HEK293 (cell line): ENCODE results near the gene SOX18.

ENCODE experiments used
- GLIS1 ChIP-seq: fragments of 450-650 bp; formaldehyde crosslinking; IDR thresholded peaks from 2 replicates; pipeline ENCODE4 v1.5.1; 2016; ENCODE audit warnings: missing biosample characterization, missing genetic modification characterization
- KLF8 ChIP-seq: fragments of 450-650 bp; formaldehyde crosslinking; IDR thresholded peaks from 2 replicates; pipeline ENCODE4 v1.5.1; 2016; ENCODE audit warnings: missing biosample characterization, missing genetic modification characterization
- OSR2 ChIP-seq: fragments of 450-650 bp; formaldehyde crosslinking; IDR thresholded peaks from 2 replicates; pipeline ENCODE4 v1.5.1; 2016; ENCODE audit warnings: missing biosample characterization, missing genetic modification characterization
- REPIN1 ChIP-seq: fragments of 450-650 bp; formaldehyde crosslinking; IDR thresholded peaks from 2 replicates; pipeline ENCODE4 v1.5.1; 2017; ENCODE audit warnings: missing biosample characterization, missing genetic modification characterization, low read depth
- SP7 ChIP-seq: fragments of 450-650 bp; formaldehyde crosslinking; IDR thresholded peaks from 2 replicates; pipeline ENCODE4 v1.5.1; 2016; ENCODE audit warnings: missing biosample characterization, missing genetic modification characterization
- YY2 ChIP-seq: fragments of 450-650 bp; formaldehyde crosslinking; IDR thresholded peaks from 2 replicates; pipeline ENCODE4 v1.5.1; 2016; ENCODE audit warnings: missing biosample characterization, missing genetic modification characterization
- ZBTB1 ChIP-seq: fragments of 450-650 bp; formaldehyde crosslinking; IDR thresholded peaks from 2 replicates; pipeline ENCODE4 v1.5.1; 2016; ENCODE audit warnings: missing biosample characterization, missing genetic modification characterization
- ZBTB20 ChIP-seq: fragments of 450-650 bp; formaldehyde crosslinking; IDR thresholded peaks from 2 replicates; pipeline ENCODE4 v1.5.1; 2016; ENCODE audit warnings: missing biosample characterization, missing genetic modification characterization
- ZBTB7A ChIP-seq: fragments of 450-650 bp; formaldehyde crosslinking; IDR thresholded peaks from 2 replicates; pipeline ENCODE4 v1.5.1; 2016; ENCODE audit warnings: low read depth, missing biosample characterization, missing genetic modification characterization
- ZFP69B ChIP-seq: fragments of 450-650 bp; formaldehyde crosslinking; IDR thresholded peaks from 2 replicates; pipeline ENCODE4 v1.5.1; 2016; ENCODE audit warnings: missing biosample characterization, missing genetic modification characterization
- ZNF10 ChIP-seq: fragments of 450-650 bp; formaldehyde crosslinking; IDR thresholded peaks from 2 replicates; pipeline ENCODE4 v1.5.1; 2017; ENCODE audit warnings: missing biosample characterization, missing genetic modification characterization
- ZNF114 ChIP-seq: fragments of 450-650 bp; formaldehyde crosslinking; IDR thresholded peaks from 2 replicates; pipeline ENCODE4 v1.5.0; 2017; ENCODE audit warnings: missing biosample characterization, missing genetic modification characterization
- ZNF2 ChIP-seq: fragments of 450-650 bp; formaldehyde crosslinking; IDR thresholded peaks from 2 replicates; pipeline ENCODE4 v1.5.1; 2016; ENCODE audit warnings: missing biosample characterization, missing genetic modification characterization
- ZNF248 ChIP-seq: fragments of 450-650 bp; formaldehyde crosslinking; IDR thresholded peaks from 2 replicates; pipeline ENCODE4 v1.5.1; 2017; ENCODE audit warnings: missing biosample characterization, missing genetic modification characterization
- ZNF366 ChIP-seq: fragments of 450-650 bp; formaldehyde crosslinking; conservative IDR thresholded peaks from 2 replicates; pipeline ENCODE4 v1.5.1; 2016; ENCODE audit warnings: missing biosample characterization, missing genetic modification characterization
- ZNF433 ChIP-seq: fragments of 450-650 bp; formaldehyde crosslinking; IDR thresholded peaks from 2 replicates; pipeline ENCODE4 v1.5.1; 2016; ENCODE audit warnings: missing biosample characterization, missing genetic modification characterization, low read depth
- ZNF514 ChIP-seq: fragments of 450-650 bp; formaldehyde crosslinking; IDR thresholded peaks from 2 replicates; pipeline ENCODE4 v1.5.1; 2016; ENCODE audit warnings: missing biosample characterization, missing genetic modification characterization
- ZNF521 ChIP-seq: fragments of 450-650 bp; formaldehyde crosslinking; IDR thresholded peaks from 2 replicates; pipeline ENCODE4 v1.5.1; 2017; ENCODE audit warnings: missing biosample characterization, mild to moderate bottlenecking, missing genetic modification characterization
- ZNF530 ChIP-seq: fragments of 450-650 bp; formaldehyde crosslinking; IDR thresholded peaks from 2 replicates; pipeline ENCODE4 v1.5.1; 2016; ENCODE audit warnings: low read depth, missing biosample characterization, missing genetic modification characterization
- ZNF558 ChIP-seq: fragments of 450-650 bp; formaldehyde crosslinking; IDR thresholded peaks from 2 replicates; pipeline ENCODE4 v1.5.1; 2016; ENCODE audit warnings: missing biosample characterization, missing genetic modification characterization
- ZNF585B ChIP-seq: fragments of 450-650 bp; formaldehyde crosslinking; IDR thresholded peaks from 2 replicates; pipeline ENCODE4 v1.5.1; 2016; ENCODE audit warnings: missing biosample characterization, missing genetic modification characterization
- ZNF629 ChIP-seq: fragments of 450-650 bp; formaldehyde crosslinking; IDR thresholded peaks from 2 replicates; pipeline ENCODE4 v1.5.1; 2017; ENCODE audit warnings: missing biosample characterization, missing genetic modification characterization
- ZNF664 ChIP-seq: fragments of 450-650 bp; formaldehyde crosslinking; IDR thresholded peaks from 2 replicates; pipeline ENCODE4 v1.5.1; 2016; ENCODE audit warnings: missing biosample characterization, missing genetic modification characterization
- ZNF670 ChIP-seq: fragments of 450-650 bp; formaldehyde crosslinking; IDR thresholded peaks from 2 replicates; pipeline ENCODE4 v1.5.1; 2016; ENCODE audit warnings: missing biosample characterization, missing genetic modification characterization, low read depth
- ZNF707 ChIP-seq: fragments of 450-650 bp; formaldehyde crosslinking; IDR thresholded peaks from 2 replicates; pipeline ENCODE4 v1.5.1; 2016; ENCODE audit warnings: missing biosample characterization, missing genetic modification characterization
- ZNF76 ChIP-seq: fragments of 450-650 bp; formaldehyde crosslinking; IDR thresholded peaks from 2 replicates; pipeline ENCODE4; 2016; ENCODE audit warnings: low read depth, missing biosample characterization, missing genetic modification characterization, borderline replicate concordance
- ZNF791 ChIP-seq: fragments of 450-650 bp; formaldehyde crosslinking; IDR thresholded peaks from 2 replicates; pipeline ENCODE4 v1.5.1; 2016; ENCODE audit warnings: missing biosample characterization, missing genetic modification characterization
- TF ChIP-seq, protein P1 (sequence below): fragments of 450-650 bp; IDR thresholded peaks from 2 replicates; pipeline ENCODE4 v1.5.1; 2018; ENCODE audit warnings: missing biosample characterization, mild to moderate bottlenecking, missing genetic modification characterization
- TF ChIP-seq, protein P2 (sequence below): fragments of 450-650 bp; formaldehyde crosslinking; IDR thresholded peaks from 2 replicates; pipeline ENCODE4 v1.5.1; 2016; ENCODE audit warnings: missing biosample characterization, missing genetic modification characterization, borderline replicate concordance
- TF ChIP-seq, protein P3 (sequence below): fragments of 450-650 bp; formaldehyde crosslinking; IDR thresholded peaks from 2 replicates; pipeline ENCODE4 v1.5.1; 2016; ENCODE audit warnings: missing biosample characterization, missing genetic modification characterization
- TF ChIP-seq, protein P4 (sequence below): sonication (generic); formaldehyde crosslinking; IDR thresholded peaks from 2 replicates; pipeline ENCODE4 v1.8.1; 2022; ENCODE audit warnings: mild to moderate bottlenecking, moderate library complexity, missing genetic modification reagents
- TF ChIP-seq, protein P5 (sequence below): fragments of 450-650 bp; formaldehyde crosslinking; IDR thresholded peaks from 2 replicates; pipeline ENCODE4 v1.5.1; 2016; ENCODE audit warnings: missing biosample characterization, missing genetic modification characterization
- TF ChIP-seq, protein P6 (sequence below): fragments of 450-650 bp; formaldehyde crosslinking; IDR thresholded peaks from 2 replicates; pipeline ENCODE4 v1.5.1; 2016; ENCODE audit warnings: missing biosample characterization, missing genetic modification characterization

The SOX18 gene

DNA sequence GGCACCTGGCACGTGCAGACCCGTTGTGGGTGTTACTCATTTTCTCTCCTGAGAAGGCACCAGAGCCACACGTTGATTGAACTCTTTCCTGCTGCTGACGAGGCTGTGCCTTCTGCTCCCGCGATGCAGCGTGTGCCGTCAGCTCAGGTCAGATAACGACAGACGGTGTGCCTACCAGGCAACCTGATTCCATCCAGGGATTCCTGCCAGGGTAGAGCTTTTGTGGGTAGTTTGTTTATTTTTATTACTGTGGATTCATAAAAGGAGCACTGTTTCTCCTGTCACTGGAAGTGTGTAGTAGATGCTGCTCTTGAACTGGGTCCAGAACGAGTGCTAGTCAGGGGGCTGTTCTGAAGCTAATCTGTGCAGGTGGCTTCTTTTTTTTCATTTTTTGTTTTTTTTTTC is 47.8 kb downstream of the SOX18 start (continued):
- TF ChIP-seq SP7 (tag by site-specific recombination) (peak; percentile 65; the same call in 1 of the 2 replicates), ZNF664 (0 out of 2 replicates have a peak, but pooled peaks have one; percentile 45), ZNF521 (tag by site-specific recombination) (no peak), GLIS1 (tag by site-specific recombination) (peak; percentile 74), ZNF366 (tag by site-specific recombination) (peak; percentile 80), KLF8 (peak; percentile 69), ZBTB20 (peak; percentile 59), ZNF629 (tag by site-specific recombination) (peak; percentile 78), ZNF248 (tag by site-specific recombination) (no peak), ZNF10 (tag by site-specific recombination) (peak; percentile 74), ZNF558 (tag by site-specific recombination) (no peak), ZNF114 (no peak), ZNF514 (tag by site-specific recombination) (no peak), YY2 (tag by site-specific recombination) (no peak), ZNF707 (tag by site-specific recombination) (no peak), ZBTB1 (tag by site-specific recombination) (no peak), ZNF530 (tag by site-specific recombination) (no peak), ZNF585B (tag by site-specific recombination) (no peak), ZNF433 (tag by site-specific recombination) (no peak), ZNF76 (tag by site-specific recombination) (no peak), ZNF670 (tag by site-specific recombination) (no peak), ZFP69B (tag by site-specific recombination) (0 out of 2 replicates have a peak, but pooled peaks have one; percentile 24), ZNF2 (tag by site-specific recombination) (no peak), OSR2 (tag by site-specific recombination) (peak; percentile 98), ZNF791 (tag by site-specific recombination) (no peak), ZBTB7A (tag by site-specific recombination) (no peak), REPIN1 (tag by site-specific recombination) (no peak)
- TF ChIP-seq, protein P1, sequence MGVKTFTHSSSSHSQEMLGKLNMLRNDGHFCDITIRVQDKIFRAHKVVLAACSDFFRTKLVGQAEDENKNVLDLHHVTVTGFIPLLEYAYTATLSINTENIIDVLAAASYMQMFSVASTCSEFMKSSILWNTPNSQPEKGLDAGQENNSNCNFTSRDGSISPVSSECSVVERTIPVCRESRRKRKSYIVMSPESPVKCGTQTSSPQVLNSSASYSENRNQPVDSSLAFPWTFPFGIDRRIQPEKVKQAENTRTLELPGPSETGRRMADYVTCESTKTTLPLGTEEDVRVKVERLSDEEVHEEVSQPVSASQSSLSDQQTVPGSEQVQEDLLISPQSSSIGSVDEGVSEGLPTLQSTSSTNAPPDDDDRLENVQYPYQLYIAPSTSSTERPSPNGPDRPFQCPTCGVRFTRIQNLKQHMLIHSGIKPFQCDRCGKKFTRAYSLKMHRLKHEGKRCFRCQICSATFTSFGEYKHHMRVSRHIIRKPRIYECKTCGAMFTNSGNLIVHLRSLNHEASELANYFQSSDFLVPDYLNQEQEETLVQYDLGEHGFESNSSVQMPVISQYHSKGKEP (tag by site-specific recombination): peak; percentile 73
- TF ChIP-seq, protein P2, sequence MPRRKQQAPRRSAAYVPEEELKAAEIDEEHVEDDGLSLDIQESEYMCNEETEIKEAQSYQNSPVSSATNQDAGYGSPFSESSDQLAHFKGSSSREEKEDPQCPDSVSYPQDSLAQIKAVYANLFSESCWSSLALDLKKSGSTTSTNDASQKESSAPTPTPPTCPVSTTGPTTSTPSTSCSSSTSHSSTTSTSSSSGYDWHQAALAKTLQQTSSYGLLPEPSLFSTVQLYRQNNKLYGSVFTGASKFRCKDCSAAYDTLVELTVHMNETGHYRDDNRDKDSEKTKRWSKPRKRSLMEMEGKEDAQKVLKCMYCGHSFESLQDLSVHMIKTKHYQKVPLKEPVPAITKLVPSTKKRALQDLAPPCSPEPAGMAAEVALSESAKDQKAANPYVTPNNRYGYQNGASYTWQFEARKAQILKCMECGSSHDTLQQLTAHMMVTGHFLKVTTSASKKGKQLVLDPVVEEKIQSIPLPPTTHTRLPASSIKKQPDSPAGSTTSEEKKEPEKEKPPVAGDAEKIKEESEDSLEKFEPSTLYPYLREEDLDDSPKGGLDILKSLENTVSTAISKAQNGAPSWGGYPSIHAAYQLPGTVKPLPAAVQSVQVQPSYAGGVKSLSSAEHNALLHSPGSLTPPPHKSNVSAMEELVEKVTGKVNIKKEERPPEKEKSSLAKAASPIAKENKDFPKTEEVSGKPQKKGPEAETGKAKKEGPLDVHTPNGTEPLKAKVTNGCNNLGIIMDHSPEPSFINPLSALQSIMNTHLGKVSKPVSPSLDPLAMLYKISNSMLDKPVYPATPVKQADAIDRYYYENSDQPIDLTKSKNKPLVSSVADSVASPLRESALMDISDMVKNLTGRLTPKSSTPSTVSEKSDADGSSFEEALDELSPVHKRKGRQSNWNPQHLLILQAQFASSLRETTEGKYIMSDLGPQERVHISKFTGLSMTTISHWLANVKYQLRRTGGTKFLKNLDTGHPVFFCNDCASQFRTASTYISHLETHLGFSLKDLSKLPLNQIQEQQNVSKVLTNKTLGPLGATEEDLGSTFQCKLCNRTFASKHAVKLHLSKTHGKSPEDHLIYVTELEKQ (tag by site-specific recombination): peak; percentile 61; the same call in 1 of the 2 replicates
- TF ChIP-seq, protein P3, sequence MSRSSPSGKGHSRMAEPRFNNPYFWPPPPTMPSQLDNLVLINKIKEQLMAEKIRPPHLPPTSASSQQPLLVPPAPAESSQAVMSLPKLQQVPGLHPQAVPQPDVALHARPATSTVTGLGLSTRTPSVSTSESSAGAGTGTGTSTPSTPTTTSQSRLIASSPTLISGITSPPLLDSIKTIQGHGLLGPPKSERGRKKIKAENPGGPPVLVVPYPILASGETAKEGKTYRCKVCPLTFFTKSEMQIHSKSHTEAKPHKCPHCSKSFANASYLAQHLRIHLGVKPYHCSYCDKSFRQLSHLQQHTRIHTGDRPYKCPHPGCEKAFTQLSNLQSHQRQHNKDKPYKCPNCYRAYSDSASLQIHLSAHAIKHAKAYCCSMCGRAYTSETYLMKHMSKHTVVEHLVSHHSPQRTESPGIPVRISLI (tag by site-specific recombination): peak; percentile 95
- TF ChIP-seq, protein P4, sequence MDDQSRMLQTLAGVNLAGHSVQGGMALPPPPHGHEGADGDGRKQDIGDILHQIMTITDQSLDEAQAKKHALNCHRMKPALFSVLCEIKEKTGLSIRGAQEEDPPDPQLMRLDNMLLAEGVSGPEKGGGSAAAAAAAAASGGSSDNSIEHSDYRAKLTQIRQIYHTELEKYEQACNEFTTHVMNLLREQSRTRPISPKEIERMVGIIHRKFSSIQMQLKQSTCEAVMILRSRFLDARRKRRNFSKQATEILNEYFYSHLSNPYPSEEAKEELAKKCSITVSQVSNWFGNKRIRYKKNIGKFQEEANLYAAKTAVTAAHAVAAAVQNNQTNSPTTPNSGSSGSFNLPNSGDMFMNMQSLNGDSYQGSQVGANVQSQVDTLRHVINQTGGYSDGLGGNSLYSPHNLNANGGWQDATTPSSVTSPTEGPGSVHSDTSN (CRISPR knock-in tag): no peak
- TF ChIP-seq, protein P5, sequence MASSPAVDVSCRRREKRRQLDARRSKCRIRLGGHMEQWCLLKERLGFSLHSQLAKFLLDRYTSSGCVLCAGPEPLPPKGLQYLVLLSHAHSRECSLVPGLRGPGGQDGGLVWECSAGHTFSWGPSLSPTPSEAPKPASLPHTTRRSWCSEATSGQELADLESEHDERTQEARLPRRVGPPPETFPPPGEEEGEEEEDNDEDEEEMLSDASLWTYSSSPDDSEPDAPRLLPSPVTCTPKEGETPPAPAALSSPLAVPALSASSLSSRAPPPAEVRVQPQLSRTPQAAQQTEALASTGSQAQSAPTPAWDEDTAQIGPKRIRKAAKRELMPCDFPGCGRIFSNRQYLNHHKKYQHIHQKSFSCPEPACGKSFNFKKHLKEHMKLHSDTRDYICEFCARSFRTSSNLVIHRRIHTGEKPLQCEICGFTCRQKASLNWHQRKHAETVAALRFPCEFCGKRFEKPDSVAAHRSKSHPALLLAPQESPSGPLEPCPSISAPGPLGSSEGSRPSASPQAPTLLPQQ (tag by site-specific recombination): peak; percentile 73
- TF ChIP-seq, protein P6, sequence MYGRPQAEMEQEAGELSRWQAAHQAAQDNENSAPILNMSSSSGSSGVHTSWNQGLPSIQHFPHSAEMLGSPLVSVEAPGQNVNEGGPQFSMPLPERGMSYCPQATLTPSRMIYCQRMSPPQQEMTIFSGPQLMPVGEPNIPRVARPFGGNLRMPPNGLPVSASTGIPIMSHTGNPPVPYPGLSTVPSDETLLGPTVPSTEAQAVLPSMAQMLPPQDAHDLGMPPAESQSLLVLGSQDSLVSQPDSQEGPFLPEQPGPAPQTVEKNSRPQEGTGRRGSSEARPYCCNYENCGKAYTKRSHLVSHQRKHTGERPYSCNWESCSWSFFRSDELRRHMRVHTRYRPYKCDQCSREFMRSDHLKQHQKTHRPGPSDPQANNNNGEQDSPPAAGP (tag by site-specific recombination): no peak
